Dendritic cell treated with granulocyte-macrophage colony-stimulating factor and Interleukin-4, amounts not matched to agents 40 ng/mL and 50 ng/mL, for 4 days (primary cell): ENCODE results near the gene FBXO2.
A peak's percentile ranks its signal among the peaks of the same experiment; 100 is the strongest.

Experiments used
- H3K27ac Mint-ChIP-seq: one replicate; pipeline ENCODE4 v1.8.0; 2022; ENCODE audit warnings: mild to moderate bottlenecking, mixed read lengths
- H3K27me3 Mint-ChIP-seq: one replicate; pipeline ENCODE4 v1.8.0; 2022; ENCODE audit warnings: mild to moderate bottlenecking, mixed read lengths
- H3K36me3 Mint-ChIP-seq: one replicate; pipeline ENCODE4 v1.8.0; 2022; ENCODE audit warnings: low read depth, mixed read lengths
- H3K4me1 Mint-ChIP-seq: one replicate; pipeline ENCODE4 v1.8.0; 2022; ENCODE audit warnings: low read depth, mixed read lengths
- H3K4me3 Mint-ChIP-seq: one replicate; pipeline ENCODE4 v1.8.0; 2022; ENCODE audit warnings: mild to moderate bottlenecking, moderate library complexity, mixed read lengths
- H3K9me3 Mint-ChIP-seq: one replicate; pipeline ENCODE4 v1.8.0; 2022; ENCODE audit warnings: mixed read lengths
- intact Hi-C: fragments of 100-400 bp; cut with micrococcal nuclease; formaldehyde crosslinking; loops from one replicate; pipeline ENCODE4 v1.15.0; 2022

The FBXO2 gene

GRCh38 chr1:11691302-11691914, 37.2 kb upstream of the FBXO2 start, which contains the start of gene DRAXIN:
TSS of gene DRAXIN (plus strand) at chr1:11691710. CDS start at chr1:11706259, 14,549 bp downstream.
- Mint-ChIP-seq H3K27ac (peak within 1 kb of the TSS; percentile 2), H3K27me3 (peaks cover 81% of the 10 kb centered on the region), H3K36me3 (no peaks in the 10 kb centered on the region), H3K9me3 (no peaks in the 10 kb centered on the region), H3K4me3 (peak within 1 kb of the TSS; percentile 49), H3K4me1 (peaks cover 32% of the 10 kb centered on the region)
- intact Hi-C loops = no loop called here

- Mint-ChIP-seq H3K9me3 (no peaks in the 10 kb centered on the region), H3K4me1 (peaks cover 32% of the 10 kb centered on the region), H3K27ac (no peak overlapping the region), H3K27me3 (peaks cover 80% of the 10 kb centered on the region), H3K36me3 (no peaks in the 10 kb centered on the region), H3K4me3 (peak overlapping the region; percentile 49)
- intact Hi-C loops = no loop called here
Observed at GRCh38 chr1:11690397-11691301, 36.4 kb upstream of the FBXO2 start.

GRCh38 chr1:11688506-11688905, 34.3 kb upstream of the FBXO2 start:
- no peaks in the 10 kb centered on the region for H3K9me3 Mint-ChIP-seq
- H3K4me3 Mint-ChIP-seq = no peak overlapping the region
- no peaks in the 10 kb centered on the region for H3K36me3 Mint-ChIP-seq
- H3K4me1 Mint-ChIP-seq = peaks cover 27% of the 10 kb centered on the region
- intact Hi-C loops = no loop called here
- H3K27me3 Mint-ChIP-seq = peaks cover 75% of the 10 kb centered on the region
- H3K27ac Mint-ChIP-seq = no peak overlapping the region

- Mint-ChIP-seq H3K36me3 (peaks cover 7% of the 10 kb centered on the region), H3K27ac (no peak overlapping the region), H3K4me3 (no peak overlapping the region), H3K9me3 (no peaks in the 10 kb centered on the region), H3K4me1 (peaks cover 9% of the 10 kb centered on the region), H3K27me3 (peaks cover 53% of the 10 kb centered on the region)
- intact Hi-C loops = no loop called here
Observed at GRCh38 chr1:11685210-11685752, 31.1 kb upstream of the FBXO2 start.

- no peak overlapping the region for H3K4me3 Mint-ChIP-seq
- no peak overlapping the region for H3K27ac Mint-ChIP-seq
- no peaks in the 10 kb centered on the region for H3K9me3 Mint-ChIP-seq
- H3K27me3 Mint-ChIP-seq = peaks cover 41% of the 10 kb centered on the region
- intact Hi-C loops = no loop called here
- H3K36me3 Mint-ChIP-seq = peaks cover 7% of the 10 kb centered on the region
- H3K4me1 Mint-ChIP-seq = peaks cover 13% of the 10 kb centered on the region
Observed at GRCh38 chr1:11684070-11684469, 29.8 kb upstream of the FBXO2 start.

- H3K36me3 Mint-ChIP-seq = peaks cover 17% of the 10 kb centered on the region
- H3K4me3 Mint-ChIP-seq = no peak overlapping the region
- intact Hi-C loops = no loop called here
- no peaks in the 10 kb centered on the region for H3K9me3 Mint-ChIP-seq
- H3K4me1 Mint-ChIP-seq = peaks cover 24% of the 10 kb centered on the region
- no peak overlapping the region for H3K27ac Mint-ChIP-seq
- H3K27me3 Mint-ChIP-seq = peaks cover 28% of the 10 kb centered on the region
Observed at GRCh38 chr1:11682799-11683198, 28.6 kb upstream of the FBXO2 start.

GRCh38 chr1:11682287-11682771, 28.1 kb upstream of the FBXO2 start:
- intact Hi-C loops = no loop called here
- Mint-ChIP-seq H3K4me3 (no peak overlapping the region), H3K27ac (no peak overlapping the region), H3K9me3 (no peaks in the 10 kb centered on the region), H3K27me3 (peaks cover 25% of the 10 kb centered on the region), H3K36me3 (peaks cover 22% of the 10 kb centered on the region), H3K4me1 (peaks cover 26% of the 10 kb centered on the region)

GRCh38 chr1:11681071-11681771, 27.0 kb upstream of the FBXO2 start, which contains the start of gene MAD2L2:
TSS of gene MAD2L2 (minus strand) at chr1:11681148. CDS start at chr1:11680601, 547 bp downstream.
- Mint-ChIP-seq H3K9me3 (no peaks in the 10 kb centered on the region), H3K27me3 (peaks cover 21% of the 10 kb centered on the region), H3K4me3 (peak within 1 kb of the TSS; percentile 99), H3K36me3 (peaks cover 33% of the 10 kb centered on the region), H3K27ac (peak within 1 kb of the TSS; percentile 92), H3K4me1 (peaks cover 26% of the 10 kb centered on the region)
- intact Hi-C loops = no loop called here

GRCh38 chr1:11680270-11681070, 26.2 kb upstream of the FBXO2 start:
- intact Hi-C loops = no loop called here
- Mint-ChIP-seq H3K4me3 (peak overlapping the region; percentile 99), H3K27me3 (peaks cover 18% of the 10 kb centered on the region), H3K27ac (peak overlapping the region; percentile 92), H3K4me1 (peaks cover 32% of the 10 kb centered on the region), H3K9me3 (no peaks in the 10 kb centered on the region), H3K36me3 (peaks cover 40% of the 10 kb centered on the region)

GRCh38 chr1:11678442-11678841, 24.2 kb upstream of the FBXO2 start:
- intact Hi-C loops = no loop called here
- H3K27me3 Mint-ChIP-seq = peaks cover 4% of the 10 kb centered on the region
- H3K4me3 Mint-ChIP-seq = no peak overlapping the region
- no peaks in the 10 kb centered on the region for H3K9me3 Mint-ChIP-seq
- no peak overlapping the region for H3K27ac Mint-ChIP-seq
- peaks cover 39% of the 10 kb centered on the region for H3K4me1 Mint-ChIP-seq
- H3K36me3 Mint-ChIP-seq = peaks cover 61% of the 10 kb centered on the region

- no peak overlapping the region for H3K4me3 Mint-ChIP-seq
- H3K36me3 Mint-ChIP-seq = peaks cover 80% of the 10 kb centered on the region
- no peak overlapping the region for H3K27ac Mint-ChIP-seq
Observed at GRCh38 chr1:11676386-11677103, 22.3 kb upstream of the FBXO2 start.

GRCh38 chr1:11675325-11675724, 21.1 kb upstream of the FBXO2 start:
- Mint-ChIP-seq H3K27ac (no peak overlapping the region), H3K36me3 (peaks cover 80% of the 10 kb centered on the region), H3K4me3 (no peak overlapping the region), H3K4me1 (peaks cover 54% of the 10 kb centered on the region), H3K27me3 (no peaks in the 10 kb centered on the region), H3K9me3 (no peaks in the 10 kb centered on the region)
- intact Hi-C loops = no loop called here

More at GRCh38 chr1:11676386-11677103, 22.3 kb upstream of the FBXO2 start:
- Mint-ChIP-seq H3K9me3 (no peaks in the 10 kb centered on the region), H3K27me3 (no peaks in the 10 kb centered on the region), H3K4me1 (peaks cover 44% of the 10 kb centered on the region)
- intact Hi-C loops = no loop called here
